Measurements from ENCODE around the gene EFTUD2. TPM values are rescaled to one million over a fixed set of nuclear protein-coding genes. Genes with fewer than 3 reads are reported as not detected.

Gene EFTUD2
- total RNA-seq, 2 donors from 2014 or later, result 56.0 to 88.0 TPM

DNA sequence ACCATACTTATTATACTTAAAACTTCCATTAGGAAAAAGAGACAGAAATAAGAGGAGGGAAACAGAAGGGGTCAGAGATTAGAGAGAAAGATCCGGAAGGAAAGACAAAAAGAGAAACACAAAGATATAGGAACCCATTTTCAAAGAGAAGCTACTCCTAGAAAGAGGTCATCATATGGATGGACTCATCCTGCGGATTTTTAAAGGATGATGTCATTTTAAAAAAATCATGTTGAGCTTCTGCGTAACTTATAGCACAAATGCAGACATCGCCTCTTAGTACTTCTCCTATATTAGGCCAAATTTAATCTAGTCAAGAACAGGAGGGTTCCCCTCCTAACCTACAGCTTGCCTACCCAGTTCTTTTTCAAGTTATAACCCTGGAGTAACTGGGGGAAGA is 18.1 kb downstream of the EFTUD2 start:
- Histone ChIP-seq H3K4me3 (no peak overlapping the region), H3K27me3 (replicated peaks; ENCODE audit: insufficient read depth) (no peaks in the 10 kb centered on the region), H3K4me1 (replicated peaks) (no peaks in the 10 kb centered on the region), H3K9me3 (no peaks in the 10 kb centered on the region), H3K36me3 (peaks cover 5 to 31% of the 10 kb centered on the region in 2 donors), H3K27ac (no peak overlapping the region)
- 88% methylated on average over 4 of the region's 4 CpGs for WGBS
- intact Hi-C loops (cut with DNase I), result no loop called here
- no peak for DNase-seq (ENCODE audit: low spot score)
- TF ChIP-seq, protein P1, sequence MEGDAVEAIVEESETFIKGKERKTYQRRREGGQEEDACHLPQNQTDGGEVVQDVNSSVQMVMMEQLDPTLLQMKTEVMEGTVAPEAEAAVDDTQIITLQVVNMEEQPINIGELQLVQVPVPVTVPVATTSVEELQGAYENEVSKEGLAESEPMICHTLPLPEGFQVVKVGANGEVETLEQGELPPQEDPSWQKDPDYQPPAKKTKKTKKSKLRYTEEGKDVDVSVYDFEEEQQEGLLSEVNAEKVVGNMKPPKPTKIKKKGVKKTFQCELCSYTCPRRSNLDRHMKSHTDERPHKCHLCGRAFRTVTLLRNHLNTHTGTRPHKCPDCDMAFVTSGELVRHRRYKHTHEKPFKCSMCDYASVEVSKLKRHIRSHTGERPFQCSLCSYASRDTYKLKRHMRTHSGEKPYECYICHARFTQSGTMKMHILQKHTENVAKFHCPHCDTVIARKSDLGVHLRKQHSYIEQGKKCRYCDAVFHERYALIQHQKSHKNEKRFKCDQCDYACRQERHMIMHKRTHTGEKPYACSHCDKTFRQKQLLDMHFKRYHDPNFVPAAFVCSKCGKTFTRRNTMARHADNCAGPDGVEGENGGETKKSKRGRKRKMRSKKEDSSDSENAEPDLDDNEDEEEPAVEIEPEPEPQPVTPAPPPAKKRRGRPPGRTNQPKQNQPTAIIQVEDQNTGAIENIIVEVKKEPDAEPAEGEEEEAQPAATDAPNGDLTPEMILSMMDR (IDR thresholded peaks at IDR 0.05), result no peak
- no peak for TF ChIP-seq POLR2A (IDR thresholded peaks at IDR 0.05)
- TF ChIP-seq POLR2AphosphoS5 (IDR thresholded peaks at IDR 0.05), result no peak

DNA sequence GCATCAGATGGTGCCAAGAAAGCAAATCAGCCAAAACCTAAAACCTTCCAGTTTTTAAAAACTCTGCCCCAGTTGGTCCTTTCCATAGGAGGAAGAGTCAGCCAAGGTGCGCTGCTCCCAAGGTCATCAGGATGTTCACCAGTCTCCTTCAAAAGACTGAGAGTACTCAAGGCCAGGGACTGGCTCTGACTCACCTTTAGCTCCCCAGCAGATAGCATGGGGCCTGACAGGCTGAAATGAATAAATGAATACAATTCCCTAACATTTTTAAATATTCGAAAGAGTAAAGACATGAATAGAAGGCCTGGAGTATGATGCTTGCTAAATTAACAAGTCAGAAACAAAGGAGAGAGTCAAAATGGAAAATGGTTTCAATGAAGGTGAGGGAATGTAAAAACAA is 19.2 kb downstream of the EFTUD2 start:
- Histone ChIP-seq H3K4me1 (replicated peaks) (no peaks in the 10 kb centered on the region), H3K36me3 (peaks cover 5 to 31% of the 10 kb centered on the region in 2 donors), H3K27ac (no peak overlapping the region), H3K4me3 (no peak overlapping the region), H3K9me3 (no peaks in the 10 kb centered on the region), H3K27me3 (replicated peaks; ENCODE audit: insufficient read depth) (no peaks in the 10 kb centered on the region)
- DNase-seq (ENCODE audit: low spot score), result no peak
- intact Hi-C loops (cut with DNase I), result no loop called here
- 100% methylated on average over 2 of the region's 2 CpGs for WGBS
- TF ChIP-seq, protein P1 (IDR thresholded peaks at IDR 0.05), result no peak
- TF ChIP-seq POLR2AphosphoS5 (IDR thresholded peaks at IDR 0.05) (no peak), POLR2A (IDR thresholded peaks at IDR 0.05) (no peak)

DNA sequence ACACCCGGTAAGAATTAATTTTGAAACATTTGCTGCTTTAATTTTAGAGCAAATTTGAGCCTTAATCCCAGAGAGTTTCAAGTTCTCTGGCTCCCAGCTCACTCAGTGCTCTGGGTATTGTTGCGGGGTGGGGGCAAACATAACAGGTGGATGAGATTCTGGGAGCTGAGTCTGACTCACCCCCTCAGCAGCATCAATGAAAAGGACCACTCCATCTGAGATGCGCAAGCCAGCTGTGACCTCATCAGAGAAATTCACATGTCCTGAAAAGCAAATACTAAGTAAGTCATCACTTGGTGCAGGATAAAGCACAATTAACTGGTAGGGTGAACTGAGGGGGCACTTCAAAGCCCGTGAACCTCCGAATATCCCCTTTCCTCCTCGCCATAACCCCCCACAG is 19.9 kb downstream of the EFTUD2 start:
- no peaks in the 10 kb centered on the region for H3K27me3 ChIP-seq (replicated peaks; ENCODE audit: insufficient read depth)
- no peak overlapping the region for H3K27ac ChIP-seq
- TF ChIP-seq, protein P1 (IDR thresholded peaks at IDR 0.05), result no peak
- TF ChIP-seq POLR2A (IDR thresholded peaks at IDR 0.05), result no peak
- no peak for TF ChIP-seq POLR2AphosphoS5 (IDR thresholded peaks at IDR 0.05)
- no peak for DNase-seq (ENCODE audit: low spot score)
- H3K4me1 ChIP-seq (replicated peaks), result no peaks in the 10 kb centered on the region
- no peaks in the 10 kb centered on the region for H3K9me3 ChIP-seq
- intact Hi-C loops (cut with DNase I), result no loop called here
- 86% methylated on average over 6 of the region's 6 CpGs for WGBS
- peaks cover 0 to 25% of the 10 kb centered on the region in 2 donors for H3K36me3 ChIP-seq
- no peak overlapping the region for H3K4me3 ChIP-seq

DNA sequence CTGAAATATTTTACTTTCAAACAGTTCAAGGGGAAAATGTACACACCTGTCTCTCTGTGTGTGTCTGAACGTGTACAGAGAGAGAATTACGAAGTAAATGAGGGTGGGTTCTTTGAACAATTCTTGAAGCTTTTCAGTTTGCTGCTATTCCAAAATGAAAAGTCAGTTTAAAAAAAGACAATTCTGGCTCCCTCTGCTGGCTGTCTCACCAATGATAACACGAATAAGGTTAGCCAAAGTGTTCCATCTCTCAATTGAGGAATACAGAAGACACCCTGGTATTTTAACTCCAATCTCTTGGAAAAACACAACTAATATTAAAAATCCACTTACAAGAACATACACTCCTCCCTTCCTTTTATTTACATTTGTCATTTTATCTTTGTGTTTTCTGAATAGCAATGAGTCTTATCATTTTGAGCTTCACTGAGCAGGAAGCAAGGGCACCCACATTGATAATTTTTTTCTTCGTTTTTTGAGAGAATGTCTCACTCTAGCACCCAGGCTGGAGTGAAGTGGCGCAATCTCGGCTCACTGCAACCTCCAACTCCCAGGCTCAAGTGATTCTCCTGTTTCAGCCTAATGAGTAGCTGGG is 20.5 kb downstream of the EFTUD2 start:
- no peak for DNase-seq (ENCODE audit: low spot score)
- WGBS, result 40% methylated on average over 6 of the region's 6 CpGs
- H3K4me1 ChIP-seq (replicated peaks), result no peaks in the 10 kb centered on the region
- TF ChIP-seq, protein P1 (IDR thresholded peaks at IDR 0.05), result peak in 3 of 4 experiments; percentile 41 to 51 (median 47)
- TF ChIP-seq POLR2AphosphoS5 (IDR thresholded peaks at IDR 0.05), result no peak
- H3K27ac ChIP-seq, result no peak overlapping the region
- H3K4me3 ChIP-seq, result no peak overlapping the region
- intact Hi-C loops (cut with DNase I), result no loop called here
- peaks cover 0 to 19% of the 10 kb centered on the region in 2 donors for H3K36me3 ChIP-seq
- H3K9me3 ChIP-seq, result no peaks in the 10 kb centered on the region
- no peaks in the 10 kb centered on the region for H3K27me3 ChIP-seq (replicated peaks; ENCODE audit: insufficient read depth)

DNA sequence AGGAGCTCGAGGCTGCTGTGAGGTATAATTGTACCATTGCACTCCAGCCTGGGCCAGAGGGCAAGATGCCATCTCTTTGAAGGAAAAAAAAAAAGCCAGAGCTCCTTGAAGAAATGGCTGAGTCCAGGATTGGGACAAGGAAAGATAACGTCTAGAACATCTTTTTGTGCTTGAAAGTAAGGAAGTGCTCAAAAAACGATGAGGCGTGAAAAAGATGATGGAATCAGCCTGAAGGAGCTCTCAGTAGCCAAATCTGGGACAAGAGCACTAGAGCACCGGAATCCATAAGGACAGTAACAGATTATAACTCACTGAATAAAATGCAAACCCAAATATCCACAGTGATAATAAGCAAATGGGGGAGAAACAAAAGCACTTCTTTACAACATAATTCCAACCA is 22.1 kb downstream of the EFTUD2 start:
- TF ChIP-seq, protein P1 (IDR thresholded peaks at IDR 0.05), result no peak
- TF ChIP-seq POLR2A (IDR thresholded peaks at IDR 0.05), result no peak
- peaks cover 0 to 8% of the 10 kb centered on the region in 2 donors for H3K36me3 ChIP-seq
- intact Hi-C loops (cut with DNase I), result no loop called here

More for the DNA sequence above, 22.1 kb downstream of the EFTUD2 start:
- 68% methylated on average over 5 of the region's 5 CpGs for WGBS
- no peak for DNase-seq (ENCODE audit: low spot score)
- Histone ChIP-seq H3K4me3 (no peak overlapping the region), H3K9me3 (no peaks in the 10 kb centered on the region), H3K27ac (no peak overlapping the region), H3K27me3 (replicated peaks; ENCODE audit: insufficient read depth) (no peaks in the 10 kb centered on the region), H3K4me1 (replicated peaks) (no peaks in the 10 kb centered on the region)
